ENCODE measurements around the gene LRG1.

DNA sequence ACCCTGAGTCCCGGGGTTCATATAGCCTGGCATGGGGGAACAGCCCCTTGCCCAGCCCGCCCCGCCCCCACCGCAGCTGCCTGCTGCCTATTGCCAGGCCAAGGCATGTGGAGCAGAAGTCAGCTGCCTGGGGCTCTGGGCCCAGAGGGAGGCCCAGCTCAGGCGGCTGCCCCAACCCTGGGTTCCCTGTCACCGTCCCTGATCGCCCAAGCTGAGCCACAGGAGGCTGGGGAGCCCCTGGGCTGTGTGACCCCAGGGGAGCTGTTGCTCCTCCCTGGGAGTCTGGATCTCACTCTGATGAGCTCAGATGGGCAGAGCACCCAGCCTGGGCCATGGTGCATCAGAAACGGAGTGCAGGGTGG lies 22.9 kb downstream of the LRG1 start:
- TF ChIP-seq, protein P1, sequence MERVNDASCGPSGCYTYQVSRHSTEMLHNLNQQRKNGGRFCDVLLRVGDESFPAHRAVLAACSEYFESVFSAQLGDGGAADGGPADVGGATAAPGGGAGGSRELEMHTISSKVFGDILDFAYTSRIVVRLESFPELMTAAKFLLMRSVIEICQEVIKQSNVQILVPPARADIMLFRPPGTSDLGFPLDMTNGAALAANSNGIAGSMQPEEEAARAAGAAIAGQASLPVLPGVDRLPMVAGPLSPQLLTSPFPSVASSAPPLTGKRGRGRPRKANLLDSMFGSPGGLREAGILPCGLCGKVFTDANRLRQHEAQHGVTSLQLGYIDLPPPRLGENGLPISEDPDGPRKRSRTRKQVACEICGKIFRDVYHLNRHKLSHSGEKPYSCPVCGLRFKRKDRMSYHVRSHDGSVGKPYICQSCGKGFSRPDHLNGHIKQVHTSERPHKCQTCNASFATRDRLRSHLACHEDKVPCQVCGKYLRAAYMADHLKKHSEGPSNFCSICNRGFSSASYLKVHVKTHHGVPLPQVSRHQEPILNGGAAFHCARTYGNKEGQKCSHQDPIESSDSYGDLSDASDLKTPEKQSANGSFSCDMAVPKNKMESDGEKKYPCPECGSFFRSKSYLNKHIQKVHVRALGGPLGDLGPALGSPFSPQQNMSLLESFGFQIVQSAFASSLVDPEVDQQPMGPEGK (CRISPR knock-in tag; IDR thresholded peaks at IDR 0.05; ENCODE audit: borderline replicate concordance) = no peak
- TF ChIP-seq RARB (CRISPR knock-in tag; IDR thresholded peaks at IDR 0.05) (no peak), ZFP30 (CRISPR knock-in tag; IDR thresholded peaks at IDR 0.05) (no peak), ZFP3 (CRISPR knock-in tag; IDR thresholded peaks at IDR 0.05) (no peak), CSDC2 (CRISPR knock-in tag; IDR thresholded peaks at IDR 0.05) (no peak), TOX (CRISPR knock-in tag; IDR thresholded peaks at IDR 0.05; ENCODE audit: borderline replicate concordance) (no peak), ZNF565 (CRISPR knock-in tag; conservative IDR thresholded peaks at IDR 0.05; ENCODE audit: low read depth) (no peak), PPARA (CRISPR knock-in tag; IDR thresholded peaks at IDR 0.05; ENCODE audit: borderline replicate concordance) (no peak)
- TF ChIP-seq, protein P2, sequence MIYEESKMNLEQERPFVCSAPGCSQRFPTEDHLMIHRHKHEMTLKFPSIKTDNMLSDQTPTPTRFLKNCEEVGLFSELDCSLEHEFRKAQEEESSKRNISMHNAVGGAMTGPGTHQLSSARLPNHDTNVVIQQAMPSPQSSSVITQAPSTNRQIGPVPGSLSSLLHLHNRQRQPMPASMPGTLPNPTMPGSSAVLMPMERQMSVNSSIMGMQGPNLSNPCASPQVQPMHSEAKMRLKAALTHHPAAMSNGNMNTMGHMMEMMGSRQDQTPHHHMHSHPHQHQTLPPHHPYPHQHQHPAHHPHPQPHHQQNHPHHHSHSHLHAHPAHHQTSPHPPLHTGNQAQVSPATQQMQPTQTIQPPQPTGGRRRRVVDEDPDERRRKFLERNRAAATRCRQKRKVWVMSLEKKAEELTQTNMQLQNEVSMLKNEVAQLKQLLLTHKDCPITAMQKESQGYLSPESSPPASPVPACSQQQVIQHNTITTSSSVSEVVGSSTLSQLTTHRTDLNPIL (CRISPR knock-in tag; IDR thresholded peaks at IDR 0.05; ENCODE audit: low read depth) = no peak
